ENCODE results near the gene ATP9B. TPM values are rescaled to one million over a fixed set of nuclear protein-coding genes. Genes with fewer than 3 reads are reported as not detected.
A peak's percentile ranks its signal among the peaks of the same experiment; 100 is the strongest.

Gene ATP9B
- total RNA-seq, 1 experiment from 2014 or later: 20.9 TPM

GRCh38 chr18:79400591-79401381 lies 331.6 kb downstream of the ATP9B start:
- no peak overlapping the region for H3K9ac ChIP-seq (ENCODE audit: extremely low read depth, insufficient read length, low read length)
- no peak overlapping the region for H2AK5ac ChIP-seq (ENCODE audit: insufficient read length, low read length)
- H3K4ac ChIP-seq (ENCODE audit: low read depth, low read length): no peak overlapping the region
- no peak overlapping the region for H2AFZ ChIP-seq (ENCODE audit: low read length)
- H3K4me2 ChIP-seq (ENCODE audit: insufficient read depth, insufficient read length, low read length): no peak overlapping the region
- H2BK15ac ChIP-seq (ENCODE audit: low read depth, low read length): no peak overlapping the region
- H3K9me3 Mint-ChIP-seq: no peaks in the 10 kb centered on the region; a peak in 1 of 5 replicates
- H3K4me3 Mint-ChIP-seq: peak overlapping the region; percentile 60 to 80
- H2BK120ac ChIP-seq (ENCODE audit: low read depth, low read length, poor library complexity, severe bottlenecking): no peak overlapping the region
- TF ChIP-seq CTCF (conservative IDR thresholded peaks at IDR 0.05): no peak
- WGBS (ENCODE audit: extremely low coverage, insufficient read length, low lambda C conversion rate): no CpG with 5 or more reads among the region's 58 CpGs
- no peak overlapping the region for H4K8ac ChIP-seq (replicated peaks; ENCODE audit: insufficient read length, low read depth, low read length)
- H3K27ac ChIP-seq (ENCODE audit: insufficient read length, low read depth, low read length): no peak overlapping the region
- H2BK5ac ChIP-seq (ENCODE audit: insufficient read length, low read length): no peak overlapping the region
- no peaks in the 10 kb centered on the region for H4K20me1 ChIP-seq (ENCODE audit: control insufficient read depth, insufficient read depth, insufficient read length)
- H3K27me3 ChIP-seq (ENCODE audit: insufficient read depth, low read length): peaks cover 33% of the 10 kb centered on the region
- peaks cover 5% of the 10 kb centered on the region for H3K23me2 ChIP-seq (ENCODE audit: insufficient read length, low read depth, low read length, poor library complexity, severe bottlenecking)
- H3K36me3 Mint-ChIP-seq (ENCODE audit: insufficient read depth in 1 of 3, low read depth in 3 of 3): no peaks in the 10 kb centered on the region
- no peaks in the 10 kb centered on the region for H3K9me3 ChIP-seq (ENCODE audit: control insufficient read depth, low read depth, low read length)
- H3K56ac ChIP-seq (ENCODE audit: insufficient read length, low read depth, low read length): no peak overlapping the region
- H3T11ph ChIP-seq (ENCODE audit: low read length): no peak overlapping the region
- H3K27me3 Mint-ChIP-seq (ENCODE audit: low read depth): peaks cover 47% of the 10 kb centered on the region
- no peak overlapping the region for H4K91ac ChIP-seq (ENCODE audit: insufficient read length, low read depth, low read length)
- H3K79me2 ChIP-seq (ENCODE audit: insufficient read depth, low read length): no peaks in the 10 kb centered on the region
- H3K27ac Mint-ChIP-seq: no peak overlapping the region
- no peak overlapping the region for H3K18ac ChIP-seq (ENCODE audit: insufficient read length, low read depth, low read length)
- H2BK20ac ChIP-seq (ENCODE audit: low read depth, low read length, poor library complexity, severe bottlenecking): no peak overlapping the region
- no peak overlapping the region for H4K5ac ChIP-seq (ENCODE audit: insufficient read length, low read depth, low read length)
- H2BK12ac ChIP-seq (ENCODE audit: insufficient read length, low read depth, low read length): no peak overlapping the region
- H3K14ac ChIP-seq (ENCODE audit: insufficient read depth, low read length): no peak overlapping the region
- no peak overlapping the region for H3K23ac ChIP-seq (ENCODE audit: insufficient read length, low read depth, low read length)
- H3K4me1 Mint-ChIP-seq: peaks cover 0 to 19% of the 10 kb centered on the region in 2 experiments; a peak in 2 of 4 replicates
- no peaks in the 10 kb centered on the region for H3K79me1 ChIP-seq (ENCODE audit: insufficient read depth, low read depth, low read length, poor library complexity, severe bottlenecking)
- no peak for DNase-seq
- H3K4me1 ChIP-seq (ENCODE audit: insufficient read depth, low read length): no peaks in the 10 kb centered on the region
